ENCODE results near the gene COL4A2. TPM values are rescaled to one million over a fixed set of nuclear protein-coding genes. Genes with fewer than 3 reads are reported as not detected.

COL4A2 gene
- total and polyA plus RNA-seq, 2 experiments from 2014 or later, result 146 to 455 TPM

- Histone ChIP-seq H3K9me2 (ENCODE audit: insufficient read depth) (no peaks in the 10 kb centered on the region), H3K9me3 (ENCODE audit: low read depth) (no peaks in the 10 kb centered on the region), H3F3A (ENCODE audit: insufficient read depth) (peaks cover 8% of the 10 kb centered on the region), H3K4me3 (no peak overlapping the region), H3K27me3 (replicated peaks; ENCODE audit: insufficient read depth) (no peaks in the 10 kb centered on the region), H4K20me1 (ENCODE audit: insufficient read depth) (no peaks in the 10 kb centered on the region), H3K79me2 (ENCODE audit: insufficient read depth) (no peaks in the 10 kb centered on the region), H3K4me2 (ENCODE audit: unreplicated experiment) (no peak overlapping the region), H3K36me3 (ENCODE audit: low read depth) (peaks cover 3% of the 10 kb centered on the region; the same call in 1 of the 2 replicates), H3K27ac (no peak overlapping the region), H3K4me1 (ENCODE audit: insufficient read depth) (no peaks in the 10 kb centered on the region), H2AFZ (no peak overlapping the region), H3K9ac (no peak overlapping the region)
- WGBS, 2 experiments (ENCODE audit: low coverage in 1 of 2, low lambda C conversion rate in 2 of 2, missing lambda C conversion rate in 2 of 2), result 92 to 93% methylated on average over 9 of the region's 9 CpGs
- in situ Hi-C loops (cut with MboI), result no loop called here
- TF ChIP-seq EZH2phosphoT487 (IDR thresholded peaks at IDR 0.05; ENCODE audit: insufficient read depth, low read depth) (no peak), EZH2 (IDR thresholded peaks at IDR 0.05; ENCODE audit: insufficient read depth, poor library complexity, severe bottlenecking) (no peak)
- DNase-seq, result no peak
Observed at GRCh38 chr13:110501188-110501587, 194.1 kb downstream of the COL4A2 start.

- Histone ChIP-seq H2AFZ (no peak overlapping the region), H3K27me3 (replicated peaks; ENCODE audit: insufficient read depth) (no peaks in the 10 kb centered on the region), H3K9me3 (ENCODE audit: low read depth) (no peaks in the 10 kb centered on the region), H3K9me2 (ENCODE audit: insufficient read depth) (no peaks in the 10 kb centered on the region), H3K4me2 (ENCODE audit: unreplicated experiment) (no peak overlapping the region), H3F3A (ENCODE audit: insufficient read depth) (peaks cover 8% of the 10 kb centered on the region), H3K27ac (no peak overlapping the region), H4K20me1 (ENCODE audit: insufficient read depth) (no peaks in the 10 kb centered on the region), H3K36me3 (ENCODE audit: low read depth) (peaks cover 3% of the 10 kb centered on the region; the same call in 1 of the 2 replicates), H3K4me3 (no peak overlapping the region), H3K79me2 (ENCODE audit: insufficient read depth) (no peaks in the 10 kb centered on the region), H3K9ac (no peak overlapping the region), H3K4me1 (ENCODE audit: insufficient read depth) (no peaks in the 10 kb centered on the region)
- in situ Hi-C loops (cut with MboI), result no loop called here
- WGBS, 2 experiments (ENCODE audit: low coverage in 1 of 2, low lambda C conversion rate in 2 of 2, missing lambda C conversion rate in 2 of 2), result 75 to 82% methylated on average over 20 of the region's 20 CpGs
- TF ChIP-seq EZH2phosphoT487 (IDR thresholded peaks at IDR 0.05; ENCODE audit: insufficient read depth, low read depth), result no peak
- no peak for TF ChIP-seq EZH2 (IDR thresholded peaks at IDR 0.05; ENCODE audit: insufficient read depth, poor library complexity, severe bottlenecking)
- peak; percentile 25 for DNase-seq
Observed at GRCh38 chr13:110503037-110503901, 196.2 kb downstream of the COL4A2 start.

- Histone ChIP-seq H3F3A (ENCODE audit: insufficient read depth) (peaks cover 8% of the 10 kb centered on the region), H3K9me3 (ENCODE audit: low read depth) (no peaks in the 10 kb centered on the region), H2AFZ (no peak overlapping the region), H3K4me3 (no peak overlapping the region), H3K4me2 (ENCODE audit: unreplicated experiment) (no peak overlapping the region), H3K9me2 (ENCODE audit: insufficient read depth) (no peaks in the 10 kb centered on the region), H3K9ac (no peak overlapping the region), H4K20me1 (ENCODE audit: insufficient read depth) (no peaks in the 10 kb centered on the region), H3K27ac (no peak overlapping the region), H3K4me1 (ENCODE audit: insufficient read depth) (no peaks in the 10 kb centered on the region), H3K36me3 (ENCODE audit: low read depth) (peaks cover 8% of the 10 kb centered on the region; the same call in 1 of the 2 replicates), H3K27me3 (replicated peaks; ENCODE audit: insufficient read depth) (no peaks in the 10 kb centered on the region), H3K79me2 (ENCODE audit: insufficient read depth) (no peaks in the 10 kb centered on the region)
- in situ Hi-C loops (cut with MboI), result no loop called here
- DNase-seq, result no peak
- no peak for TF ChIP-seq EZH2 (IDR thresholded peaks at IDR 0.05; ENCODE audit: insufficient read depth, poor library complexity, severe bottlenecking)
- no peak for TF ChIP-seq EZH2phosphoT487 (IDR thresholded peaks at IDR 0.05; ENCODE audit: insufficient read depth, low read depth)
- WGBS, 2 experiments (ENCODE audit: low coverage in 1 of 2, low lambda C conversion rate in 2 of 2, missing lambda C conversion rate in 2 of 2), result 91 to 96% methylated on average over 11 to 18 of the region's 18 CpGs
Observed at GRCh38 chr13:110503979-110504499, 197.0 kb downstream of the COL4A2 start.

GRCh38 chr13:110505594-110505993 is 198.5 kb downstream of the COL4A2 start:
- in situ Hi-C loops (cut with MboI), result no loop called here
- Histone ChIP-seq H3K9me2 (ENCODE audit: insufficient read depth) (no peaks in the 10 kb centered on the region), H3K4me3 (no peak overlapping the region), H3K27ac (no peak overlapping the region), H3K27me3 (replicated peaks; ENCODE audit: insufficient read depth) (no peaks in the 10 kb centered on the region), H3K4me2 (ENCODE audit: unreplicated experiment) (no peak overlapping the region), H3K4me1 (ENCODE audit: insufficient read depth) (no peaks in the 10 kb centered on the region; the same call in 1 of the 2 replicates), H3K9ac (no peak overlapping the region), H3K36me3 (ENCODE audit: low read depth) (peaks cover 8% of the 10 kb centered on the region; the same call in 1 of the 2 replicates), H2AFZ (no peak overlapping the region), H3K79me2 (ENCODE audit: insufficient read depth) (no peaks in the 10 kb centered on the region), H3F3A (ENCODE audit: insufficient read depth) (peaks cover 7% of the 10 kb centered on the region; the same call in 1 of the 2 replicates), H3K9me3 (ENCODE audit: low read depth) (no peaks in the 10 kb centered on the region), H4K20me1 (ENCODE audit: insufficient read depth) (no peaks in the 10 kb centered on the region)
- TF ChIP-seq EZH2 (IDR thresholded peaks at IDR 0.05; ENCODE audit: insufficient read depth, poor library complexity, severe bottlenecking), result no peak
- TF ChIP-seq EZH2phosphoT487 (IDR thresholded peaks at IDR 0.05; ENCODE audit: insufficient read depth, low read depth), result no peak
- DNase-seq, result no peak
- 88 to 89% methylated on average over 10 of the region's 10 CpGs for WGBS, 2 experiments (ENCODE audit: low coverage in 1 of 2, low lambda C conversion rate in 2 of 2, missing lambda C conversion rate in 2 of 2)
